ENCODE results near the gene MAF.

MAF gene

GRCh38 chr16:79587296-79587695, 13.2 kb downstream of the MAF start:
- no peak for DNase-seq

GRCh38 chr16:79582789-79583188, 17.7 kb downstream of the MAF start:
- no peak for DNase-seq

GRCh38 chr16:79580453-79581191, 19.9 kb downstream of the MAF start:
- DNase-seq, result no peak

DNA sequence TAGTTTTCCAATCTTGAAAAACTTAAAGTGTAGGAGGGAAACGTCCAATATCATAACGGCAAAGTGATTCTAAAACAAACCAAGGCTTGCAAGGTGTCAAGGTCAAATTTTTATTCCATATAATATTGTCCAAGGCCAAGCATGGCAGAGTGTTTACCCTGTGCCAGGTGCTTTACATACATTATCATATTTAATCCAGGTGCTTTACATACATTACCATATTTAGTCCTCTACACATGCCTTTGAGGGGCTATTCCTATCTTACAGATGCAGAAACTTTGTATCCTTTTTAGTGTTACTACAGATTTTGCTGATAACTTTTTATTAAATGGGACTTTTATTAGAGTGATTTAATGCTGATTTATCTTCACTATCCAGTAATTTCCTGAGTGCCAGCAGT, 23.9 kb downstream of the MAF start:
- no peak for DNase-seq

- no peak for DNase-seq
Observed at GRCh38 chr16:79573884-79574283, 26.7 kb downstream of the MAF start.

DNA sequence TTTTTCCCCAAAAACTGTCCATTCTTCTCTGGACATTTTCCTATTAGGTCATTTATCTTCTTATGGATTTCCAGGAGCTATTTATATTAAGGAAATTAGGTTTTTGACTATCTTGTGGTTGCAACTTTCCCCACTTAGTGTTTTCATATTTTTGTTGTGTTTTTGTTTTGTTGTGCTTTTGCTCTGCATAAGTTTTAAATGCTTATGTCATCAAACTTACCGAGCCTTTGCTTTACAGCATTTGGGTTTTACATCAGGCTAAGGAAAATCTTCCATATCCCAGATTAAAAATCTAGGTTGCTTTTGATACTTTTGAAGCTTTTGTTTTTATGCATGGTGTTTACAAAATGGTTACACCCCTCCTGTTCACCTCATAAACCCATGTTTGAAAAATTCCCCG, 27.5 kb downstream of the MAF start:
- DNase-seq, result no peak

DNA sequence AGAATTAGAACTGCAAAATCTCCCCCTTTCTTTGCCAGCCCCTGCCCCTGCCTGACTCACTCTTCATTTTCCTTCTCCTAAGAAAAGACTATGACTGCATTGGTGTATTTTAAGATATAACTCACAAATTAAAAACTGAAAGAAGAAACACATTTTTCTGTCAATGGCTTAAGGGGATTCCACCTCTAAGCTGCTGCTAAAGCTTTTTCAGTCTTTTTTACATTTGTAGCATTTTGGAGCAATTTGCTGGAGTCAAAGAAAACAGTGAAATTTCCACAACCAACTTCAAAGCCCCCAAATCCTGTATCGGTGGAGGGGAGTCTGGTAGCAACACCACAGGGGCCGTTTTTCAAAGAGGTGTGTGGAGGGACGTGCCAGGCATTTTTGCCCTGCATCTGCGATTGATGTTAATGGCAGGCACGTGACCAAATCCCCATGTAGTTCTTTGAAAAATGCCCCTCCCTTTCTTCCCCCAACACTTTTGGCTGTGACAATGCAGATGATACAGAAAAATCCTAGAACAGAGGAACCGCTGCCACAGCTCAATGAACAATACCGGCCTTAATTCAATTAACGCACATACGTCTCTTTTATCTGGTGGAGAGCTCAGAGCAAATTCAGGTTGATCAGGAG, 28.5 kb downstream of the MAF start:
- DNase-seq, result no peak

- DNase-seq, result no peak
Observed at GRCh38 chr16:79571065-79571902, 29.3 kb downstream of the MAF start.

- no peak for DNase-seq
Observed at GRCh38 chr16:79564671-79565107, 35.8 kb downstream of the MAF start.

DNA sequence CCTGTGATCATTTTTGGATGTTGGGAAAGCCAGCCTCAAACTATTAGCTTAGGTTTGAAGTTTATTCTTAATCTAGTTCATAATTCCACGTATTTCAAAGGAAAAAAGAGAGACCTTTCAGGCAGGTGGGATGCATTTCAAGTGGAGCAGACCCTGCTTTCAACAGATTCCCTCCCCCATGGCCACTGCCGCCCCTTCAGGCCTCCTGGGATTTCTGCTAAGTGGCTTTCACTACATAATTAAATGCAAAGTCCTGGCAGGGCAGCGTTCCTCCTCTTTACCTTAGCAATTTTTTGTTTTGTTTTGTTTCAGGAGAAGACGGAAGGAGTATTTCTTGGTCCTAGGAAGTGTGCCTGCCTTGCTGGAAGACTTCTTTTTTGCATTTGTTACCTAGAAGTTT, 36.6 kb downstream of the MAF start:
- DNase-seq, result no peak

DNA sequence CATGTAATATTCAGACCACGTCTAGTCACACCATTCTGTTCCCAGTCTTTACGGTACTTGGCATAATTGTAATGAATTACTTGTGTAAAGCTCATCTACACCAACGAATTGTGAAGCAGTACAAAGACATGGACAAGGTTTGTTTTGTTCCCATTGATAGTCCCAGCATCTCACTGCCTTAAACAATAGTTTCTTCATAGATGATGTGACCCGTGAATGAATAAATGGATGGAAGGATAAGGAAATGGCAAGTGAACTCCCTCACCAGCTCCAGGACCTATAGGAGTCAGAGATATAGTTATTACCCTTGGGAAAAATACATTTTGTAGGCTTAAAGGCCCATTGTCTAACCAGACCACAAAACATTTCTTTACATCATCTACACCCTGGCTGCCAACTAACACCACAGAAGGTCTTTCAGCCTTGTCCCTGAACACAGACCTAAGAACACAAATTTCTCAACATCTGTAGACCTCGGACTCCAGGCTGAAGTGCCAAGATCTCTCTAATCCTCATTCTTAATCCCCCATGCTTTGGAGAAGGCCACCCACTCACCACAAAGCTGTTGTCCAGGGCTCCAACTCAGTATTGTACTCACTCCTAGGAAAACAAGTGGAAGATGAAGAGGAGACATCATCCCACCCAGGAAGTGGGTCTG, 38.2 kb downstream of the MAF start:
- no peak for DNase-seq

DNA sequence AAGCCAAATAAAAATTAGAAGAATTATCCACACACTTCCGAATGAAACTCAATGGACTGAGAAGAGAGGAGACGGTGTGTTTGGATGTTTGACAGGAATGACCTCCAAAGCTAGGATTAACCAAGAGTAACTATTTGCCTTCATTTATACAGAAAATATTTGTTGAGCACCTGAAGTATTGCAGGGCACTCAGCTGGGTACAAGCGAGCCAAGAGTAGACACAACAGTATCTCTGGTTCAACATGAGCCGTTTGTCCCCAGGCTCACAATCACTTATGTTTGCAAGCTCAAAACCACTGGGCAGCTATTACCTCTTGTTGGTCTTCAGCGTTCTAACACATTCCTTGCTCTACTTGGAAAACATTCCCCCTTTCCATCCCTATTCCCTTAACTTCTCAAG, 38.8 kb downstream of the MAF start:
- DNase-seq, result no peak

GRCh38 chr16:79560923-79561322, 39.6 kb downstream of the MAF start:
- no peak for DNase-seq

DNA sequence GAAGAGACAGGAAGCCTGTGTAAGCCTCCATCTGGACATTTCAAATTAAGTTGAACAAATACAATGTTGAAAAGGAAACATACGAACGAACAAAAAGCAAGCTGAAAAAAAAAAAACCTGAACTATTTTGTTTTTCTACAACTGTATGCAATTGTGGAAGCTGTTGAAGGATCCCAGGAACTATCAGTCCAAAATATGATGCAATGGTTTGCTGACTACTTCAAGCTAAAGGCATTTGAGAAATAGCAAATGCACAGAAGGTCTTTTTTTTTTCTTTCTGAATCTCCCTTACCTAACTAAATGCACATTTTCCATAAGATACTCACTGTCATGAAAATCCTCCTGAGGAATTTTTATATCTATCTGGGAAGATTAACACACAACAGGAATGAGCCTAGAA, 40.2 kb downstream of the MAF start:
- no peak for DNase-seq

GRCh38 chr16:79559532-79559931, 41.0 kb downstream of the MAF start:
- DNase-seq, result no peak

DNA sequence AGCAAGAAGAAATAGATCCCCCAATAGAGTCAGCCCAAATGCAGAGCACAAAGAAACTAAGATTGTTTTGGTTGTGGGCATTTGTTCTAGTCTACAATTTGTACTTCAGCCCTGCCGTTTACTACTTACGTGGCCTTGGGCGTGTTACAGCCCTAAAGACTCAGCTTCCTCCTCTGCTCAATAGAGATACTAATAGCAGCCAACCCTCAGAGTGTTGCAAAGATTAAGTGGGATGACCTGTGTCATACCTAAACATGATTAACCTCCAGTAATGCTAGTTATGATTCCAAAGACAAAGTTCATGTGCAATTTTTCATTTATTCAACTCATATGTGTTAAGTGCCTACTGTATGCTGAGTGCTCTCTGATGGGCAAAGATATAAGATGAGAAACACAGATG, 43.1 kb downstream of the MAF start:
- DNase-seq, result no peak

DNA sequence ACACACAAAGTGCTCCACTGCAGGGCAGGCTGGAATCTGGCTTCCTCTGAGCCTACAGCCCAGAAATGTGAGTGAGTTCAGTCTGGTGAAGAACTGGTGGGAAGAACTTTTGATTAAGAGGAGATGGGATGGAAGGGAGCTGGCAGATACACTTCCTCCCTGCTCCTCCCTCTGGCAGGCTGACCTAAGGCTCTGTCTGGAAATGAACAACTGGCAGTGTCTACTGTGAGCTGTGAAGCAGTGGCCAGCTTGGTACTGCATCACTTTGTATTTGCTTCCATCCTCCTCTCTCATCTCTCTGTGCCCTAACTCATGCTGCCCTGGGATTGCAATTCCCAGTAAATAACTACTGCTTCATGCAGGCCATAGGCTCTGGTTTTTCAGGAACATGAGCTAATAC, 45.6 kb downstream of the MAF start:
- no peak for DNase-seq

- DNase-seq, result no peak
Observed at GRCh38 chr16:79550373-79550772, 50.2 kb downstream of the MAF start.

- no peak for DNase-seq
Observed at GRCh38 chr16:79547085-79547484, 53.5 kb downstream of the MAF start.
